CD14-positive monocyte (primary cell): ENCODE data around the gene PEX26. TPM values are rescaled to one million over a fixed set of nuclear protein-coding genes. Genes with fewer than 3 reads are reported as not detected.

Source experiments
- DNase-seq, 3 donors: peaks; one replicate each; pipeline ENCODE4 v3.0.0-alpha.2; 2011 to 2022
- H2AFZ ChIP-seq: 2 replicates; pipeline ENCODE4 v1.6.0; 2012; ENCODE audit warnings: mild to moderate bottlenecking, low read depth, low read length, inconsistent platforms; ENCODE audit not compliant: insufficient read depth, poor library complexity, severe bottlenecking
- H3K27ac ChIP-seq, 2 donors: 1 replicate in 1 of 2; 2 replicates in 1 of 2; pipeline ENCODE4 v1.5.1; 2012 to 2013; ENCODE audit warnings: low read length in 2 of 2, control low read depth in 1 of 2, inconsistent platforms in 1 of 2, low read depth in 1 of 2, mild to moderate bottlenecking in 1 of 2
- H3K27me3 ChIP-seq, 2 donors: one replicate each; pipeline versions ENCODE4 v1.6.0 to v1.6.1; 2011 to 2013; ENCODE audit warnings: low read length in 2 of 2; ENCODE audit not compliant: control insufficient read depth in 2 of 2, insufficient read depth in 2 of 2
- H3K36me3 ChIP-seq, 2 donors: replicated peaks in 1 of 2; 1 replicate in 1 of 2; 2 replicates in 1 of 2; pipeline versions ENCODE4 v1.5.1 to v1.6.1; 2012 to 2013; ENCODE audit warnings: low read length in 2 of 2, control low read depth in 1 of 2, inconsistent platforms in 1 of 2, mild to moderate bottlenecking in 1 of 2; ENCODE audit not compliant: insufficient read depth in 2 of 2, control insufficient read depth in 1 of 2
- H3K4me1 ChIP-seq, 2 donors: 1 replicate in 1 of 2; 2 replicates in 1 of 2; pipeline versions ENCODE4 v1.5.1 to v1.6.1; 2012 to 2013; ENCODE audit warnings: low read length in 2 of 2, control low read depth in 1 of 2, inconsistent platforms in 1 of 2, mild to moderate bottlenecking in 1 of 2, moderate library complexity in 1 of 2; ENCODE audit not compliant: insufficient read depth in 2 of 2, control insufficient read depth in 1 of 2
- H3K4me2 ChIP-seq: replicated peaks from 2 replicates; pipeline ENCODE3; 2012; ENCODE audit warnings: low read length, moderate library complexity, mild to moderate bottlenecking; ENCODE audit not compliant: poor library complexity, severe bottlenecking; ENCODE audit errors: extremely low read depth
- H3K4me3 ChIP-seq, 3 experiments: fragments of 200-600 bp in 1 of 3; sonication (generic) in 1 of 3; replicated peaks in 1 of 3; 1 replicate in 2 of 3; 2 replicates in 1 of 3; pipeline ENCODE4 v1.5.1; 2011 to 2013; ENCODE audit warnings: low read length in 3 of 3, mild to moderate bottlenecking in 3 of 3, control low read depth in 2 of 3, low read depth in 2 of 3, inconsistent platforms in 1 of 3, moderate library complexity in 1 of 3
- H3K79me2 ChIP-seq: 2 replicates; pipeline ENCODE4 v1.6.0; 2012; ENCODE audit warnings: mild to moderate bottlenecking, control low read depth, inconsistent platforms, low read length, moderate library complexity; ENCODE audit not compliant: insufficient read depth
- H3K9ac ChIP-seq: 2 replicates; pipeline ENCODE4 v1.6.0; 2017; ENCODE audit warnings: low read length, mild to moderate bottlenecking; ENCODE audit not compliant: insufficient read depth, poor library complexity, severe bottlenecking
- H3K9me3 ChIP-seq, 2 donors: replicated peaks in 1 of 2; 1 replicate in 1 of 2; 2 replicates in 1 of 2; pipeline versions ENCODE4 v1.5.1 to v1.6.1; 2012 to 2013; ENCODE audit warnings: low read length in 2 of 2, control low read depth in 1 of 2; ENCODE audit not compliant: control insufficient read depth in 1 of 2, insufficient read depth in 1 of 2
- H4K20me1 ChIP-seq: 2 replicates; pipeline ENCODE4 v1.6.0; 2012; ENCODE audit warnings: mild to moderate bottlenecking, low read length, control low read depth, moderate library complexity; ENCODE audit not compliant: insufficient read depth
- H3K27ac Mint-ChIP-seq, 7 donors: one replicate each; pipeline ENCODE4 v1.8.0; 2020; ENCODE audit warnings: mild to moderate bottlenecking in 7 of 7, mixed read lengths in 7 of 7, moderate library complexity in 6 of 7, inconsistent platforms in 2 of 7
- H3K27me3 Mint-ChIP-seq, 3 donors: one replicate each; pipeline ENCODE4 v1.8.0; 2021 to 2022; ENCODE audit warnings: low read depth in 3 of 3, mild to moderate bottlenecking in 3 of 3, mixed read lengths in 3 of 3, moderate library complexity in 3 of 3, inconsistent platforms in 1 of 3
- H3K36me3 Mint-ChIP-seq, 2 donors: one replicate each; pipeline ENCODE4 v1.8.0; 2020; ENCODE audit warnings: mixed read lengths in 2 of 2, inconsistent platforms in 1 of 2, mild to moderate bottlenecking in 1 of 2
- H3K4me1 Mint-ChIP-seq: one replicate; pipeline ENCODE4 v1.8.0; 2020; ENCODE audit warnings: mild to moderate bottlenecking, mixed read lengths
- H3K4me3 Mint-ChIP-seq, 2 donors: one replicate each; pipeline ENCODE4 v1.8.0; 2020; ENCODE audit warnings: mild to moderate bottlenecking in 2 of 2, mixed read lengths in 2 of 2, moderate library complexity in 1 of 2
- H3K9me3 Mint-ChIP-seq, 7 donors: one replicate each; pipeline ENCODE4 v1.8.0; 2020 to 2022; ENCODE audit warnings: mixed read lengths in 7 of 7, mild to moderate bottlenecking in 6 of 7, moderate library complexity in 6 of 7, inconsistent platforms in 2 of 7
- WGBS: methylation state at CpG from one replicate; pipeline ENCODE4 v1.1.5; 2013; ENCODE audit warnings: missing lambda C conversion rate; ENCODE audit not compliant: insufficient coverage; 5-methylcytosine and 5-hydroxymethylcytosine counted together
- intact Hi-C, 2 donors: fragments of 100-400 bp; cut with micrococcal nuclease; formaldehyde crosslinking; loops; one replicate each; pipeline versions ENCODE4 v1.15.0 to v1.15.1; 2023
- polyA plus RNA-seq, 3 donors: library from polyadenylated mRNA; depleted of rRNA in 1 of 3; unstranded in 2 of 3; stranded (reverse) in 1 of 3; fragments of 300-500 nt in 2 of 3; fragments of >200 nt in 1 of 3; fragmentation: Illumina TruSeq in 2 of 3; gene quantifications; 1 replicate in 2 of 3; 2 replicates in 1 of 3; pipeline ENCODE4 v1.2.3, GENCODE V29; 2012 to 2021
- TF ChIP-seq, protein P1 (sequence below): fragments of 200-600 bp; IDR thresholded peaks from one replicate; pipeline ENCODE4 v1.8.0; 2022; ENCODE audit warnings: antibody characterized with exemption, mild to moderate bottlenecking

PEX26 gene
- polyA plus RNA-seq, 3 donors = 3.4 to 8.6 (median 3.7) TPM

DNA sequence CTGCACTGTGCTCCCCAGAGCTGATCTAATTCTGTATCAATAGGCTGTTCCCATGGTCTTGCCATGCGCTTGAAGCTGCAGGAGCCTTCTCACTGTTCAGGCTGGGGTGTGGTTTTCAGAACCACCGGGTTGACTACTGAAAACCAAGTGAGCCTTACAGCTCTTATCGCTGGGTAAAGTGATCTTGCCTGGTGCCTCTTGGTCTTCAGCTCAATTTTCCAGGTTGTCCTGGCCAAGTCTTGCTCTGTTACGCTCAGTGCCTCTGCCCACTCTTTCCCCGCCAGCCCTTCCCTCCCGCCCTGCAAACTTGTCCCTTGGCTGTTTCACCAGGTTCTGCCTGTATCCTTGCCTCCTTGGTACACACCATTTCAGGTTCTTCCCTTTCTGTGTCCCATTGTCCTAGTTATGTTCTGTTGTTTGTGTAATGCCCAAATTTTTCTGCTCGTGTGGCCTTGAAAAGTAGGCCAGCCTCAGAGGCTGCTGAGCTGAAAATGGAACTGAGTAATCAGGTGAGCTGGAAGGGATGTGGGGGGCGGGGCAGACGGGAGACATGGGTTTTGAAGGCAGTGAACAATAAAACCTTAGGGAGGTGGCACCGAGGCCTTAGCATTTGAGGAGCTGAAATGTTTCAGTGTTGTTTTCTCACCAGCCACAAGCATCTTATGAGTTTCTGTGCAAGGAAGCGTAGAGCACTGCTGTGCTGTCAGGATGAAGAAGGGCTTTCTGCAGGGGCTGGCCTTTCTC lies 11.2 kb downstream of the PEX26 start:
- Histone ChIP-seq H3K9ac (no peak overlapping the region), H3K36me3 (peaks cover 69 to 89% of the 10 kb centered on the region in 2 donors)

DNA sequence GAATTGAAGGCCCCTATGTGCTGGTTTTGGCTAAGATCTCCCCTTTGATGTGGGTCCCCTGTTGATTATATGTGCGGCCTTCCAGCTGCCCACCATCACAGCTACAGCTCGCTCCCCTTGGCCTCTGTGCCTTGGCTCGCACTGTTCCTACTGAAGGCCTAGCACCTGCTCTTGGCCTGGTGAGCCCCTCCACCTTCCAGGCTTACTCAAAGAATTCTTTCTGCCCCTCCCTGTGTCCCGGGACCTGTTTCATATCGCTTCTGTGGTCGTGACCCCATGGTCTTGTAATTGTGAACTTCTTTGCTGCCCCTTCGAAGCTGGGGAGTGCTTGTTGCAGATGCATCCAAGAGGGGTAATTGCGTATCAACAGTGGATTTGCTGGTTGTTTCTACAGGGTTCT lies 12.5 kb downstream of the PEX26 start:
- intact Hi-C loops = no loop called here
- DNase-seq = no peak
- H3K79me2 ChIP-seq = no peaks in the 10 kb centered on the region
- H3K27ac Mint-ChIP-seq = peak overlapping the region in 2 of 7 donors; percentile 41 to 46
- no peak overlapping the region for H2AFZ ChIP-seq
- TF ChIP-seq, protein P1, sequence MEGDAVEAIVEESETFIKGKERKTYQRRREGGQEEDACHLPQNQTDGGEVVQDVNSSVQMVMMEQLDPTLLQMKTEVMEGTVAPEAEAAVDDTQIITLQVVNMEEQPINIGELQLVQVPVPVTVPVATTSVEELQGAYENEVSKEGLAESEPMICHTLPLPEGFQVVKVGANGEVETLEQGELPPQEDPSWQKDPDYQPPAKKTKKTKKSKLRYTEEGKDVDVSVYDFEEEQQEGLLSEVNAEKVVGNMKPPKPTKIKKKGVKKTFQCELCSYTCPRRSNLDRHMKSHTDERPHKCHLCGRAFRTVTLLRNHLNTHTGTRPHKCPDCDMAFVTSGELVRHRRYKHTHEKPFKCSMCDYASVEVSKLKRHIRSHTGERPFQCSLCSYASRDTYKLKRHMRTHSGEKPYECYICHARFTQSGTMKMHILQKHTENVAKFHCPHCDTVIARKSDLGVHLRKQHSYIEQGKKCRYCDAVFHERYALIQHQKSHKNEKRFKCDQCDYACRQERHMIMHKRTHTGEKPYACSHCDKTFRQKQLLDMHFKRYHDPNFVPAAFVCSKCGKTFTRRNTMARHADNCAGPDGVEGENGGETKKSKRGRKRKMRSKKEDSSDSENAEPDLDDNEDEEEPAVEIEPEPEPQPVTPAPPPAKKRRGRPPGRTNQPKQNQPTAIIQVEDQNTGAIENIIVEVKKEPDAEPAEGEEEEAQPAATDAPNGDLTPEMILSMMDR = no peak
- no peaks in the 10 kb centered on the region for H3K4me1 ChIP-seq
- H3K4me3 ChIP-seq = no peak overlapping the region
- H3K27ac ChIP-seq = no peak overlapping the region
- peaks cover 60 to 84% of the 10 kb centered on the region in 2 donors for H3K36me3 ChIP-seq
- no peak overlapping the region for H3K4me3 Mint-ChIP-seq
- no peaks in the 10 kb centered on the region for H3K9me3 Mint-ChIP-seq
- no peak overlapping the region for H3K4me2 ChIP-seq
- no peaks in the 10 kb centered on the region for H3K9me3 ChIP-seq
- peaks cover 65 to 88% of the 10 kb centered on the region in 2 donors for H3K36me3 Mint-ChIP-seq
- H3K9ac ChIP-seq = no peak overlapping the region
- H3K27me3 ChIP-seq = no peaks in the 10 kb centered on the region
- H3K27me3 Mint-ChIP-seq = no peaks in the 10 kb centered on the region
- H3K4me1 Mint-ChIP-seq = no peaks in the 10 kb centered on the region
- no peaks in the 10 kb centered on the region for H4K20me1 ChIP-seq
- 96% methylated on average over 8 of the region's 8 CpGs for WGBS

More for the DNA sequence above, 11.2 kb downstream of the PEX26 start:
- H3K27ac ChIP-seq = no peak overlapping the region
- H2AFZ ChIP-seq = no peak overlapping the region
- DNase-seq = no peak
- H3K4me3 Mint-ChIP-seq = no peak overlapping the region
- no peaks in the 10 kb centered on the region for H3K27me3 ChIP-seq
- H3K4me2 ChIP-seq = no peak overlapping the region
- H3K27me3 Mint-ChIP-seq = no peaks in the 10 kb centered on the region
- H4K20me1 ChIP-seq = no peaks in the 10 kb centered on the region
- no peaks in the 10 kb centered on the region for H3K4me1 ChIP-seq
- no peaks in the 10 kb centered on the region for H3K9me3 ChIP-seq
- 98% methylated on average over 10 of the region's 11 CpGs for WGBS
- H3K4me3 ChIP-seq = no peak overlapping the region
- H3K79me2 ChIP-seq = no peaks in the 10 kb centered on the region
- peaks cover 68 to 92% of the 10 kb centered on the region in 2 donors for H3K36me3 Mint-ChIP-seq
- TF ChIP-seq, protein P1 = no peak
- no peaks in the 10 kb centered on the region for H3K4me1 Mint-ChIP-seq
- H3K27ac Mint-ChIP-seq = peak overlapping the region in 2 of 7 donors; percentile 2 to 10
- H3K9me3 Mint-ChIP-seq = no peaks in the 10 kb centered on the region
- intact Hi-C loops = loop anchor here in 1 of 2 donors (10.0 kb wide), 1 partner anchor 474 kb away; no protein-coding TSS in a partner anchor
